Stomach (tissue), 4 donors: ENCODE measurements around the gene TMCC1.

Experiments
- EP300 ChIP-seq: sonication (generic); formaldehyde crosslinking; IDR thresholded peaks from one replicate; pipeline ENCODE4 v1.6.1; 2017; ENCODE audit warnings: antibody characterized with exemption
- POLR2A ChIP-seq, 4 donors: fragments of 450-650 bp; IDR thresholded peaks; one replicate each; pipeline ENCODE4 v1.6.1; 2016; ENCODE audit warnings: antibody characterized with exemption in 4 of 4, control low read depth in 2 of 4, mild to moderate bottlenecking in 1 of 4, moderate library complexity in 1 of 4
- POLR2AphosphoS5 ChIP-seq, 3 donors: sonication (generic); formaldehyde crosslinking; IDR thresholded peaks; one replicate each; pipeline ENCODE4 v1.6.1; 2016; ENCODE audit warnings: antibody characterized with exemption in 3 of 3
- TF ChIP-seq, protein P1 (sequence below), 7 experiments: fragments of 450-650 bp in 4 of 7; fragments of 200-600 bp in 3 of 7; sonication (generic) in 3 of 7; IDR thresholded peaks; one replicate each; pipeline ENCODE4 v1.5.1; 2016 to 2019; ENCODE audit warnings: antibody characterized with exemption in 7 of 7, control low read depth in 2 of 7, mild to moderate bottlenecking in 1 of 7

- TF ChIP-seq, protein P1, sequence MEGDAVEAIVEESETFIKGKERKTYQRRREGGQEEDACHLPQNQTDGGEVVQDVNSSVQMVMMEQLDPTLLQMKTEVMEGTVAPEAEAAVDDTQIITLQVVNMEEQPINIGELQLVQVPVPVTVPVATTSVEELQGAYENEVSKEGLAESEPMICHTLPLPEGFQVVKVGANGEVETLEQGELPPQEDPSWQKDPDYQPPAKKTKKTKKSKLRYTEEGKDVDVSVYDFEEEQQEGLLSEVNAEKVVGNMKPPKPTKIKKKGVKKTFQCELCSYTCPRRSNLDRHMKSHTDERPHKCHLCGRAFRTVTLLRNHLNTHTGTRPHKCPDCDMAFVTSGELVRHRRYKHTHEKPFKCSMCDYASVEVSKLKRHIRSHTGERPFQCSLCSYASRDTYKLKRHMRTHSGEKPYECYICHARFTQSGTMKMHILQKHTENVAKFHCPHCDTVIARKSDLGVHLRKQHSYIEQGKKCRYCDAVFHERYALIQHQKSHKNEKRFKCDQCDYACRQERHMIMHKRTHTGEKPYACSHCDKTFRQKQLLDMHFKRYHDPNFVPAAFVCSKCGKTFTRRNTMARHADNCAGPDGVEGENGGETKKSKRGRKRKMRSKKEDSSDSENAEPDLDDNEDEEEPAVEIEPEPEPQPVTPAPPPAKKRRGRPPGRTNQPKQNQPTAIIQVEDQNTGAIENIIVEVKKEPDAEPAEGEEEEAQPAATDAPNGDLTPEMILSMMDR (IDR thresholded peaks at IDR 0.05), result no peak
- TF ChIP-seq POLR2A (IDR thresholded peaks at IDR 0.05), result no peak
- TF ChIP-seq EP300, result no peak
- TF ChIP-seq POLR2AphosphoS5 (IDR thresholded peaks at IDR 0.05), result no peak
Observed at GRCh38 chr3:129629011-129629410, 264.5 kb downstream of the TMCC1 start.
